Vagina (tissue), 2 donors: Measurements from ENCODE around the gene CPLX1. TPM values are rescaled to one million over a fixed set of nuclear protein-coding genes. Genes with fewer than 3 reads are reported as not detected.

Experiments
- DNase-seq, 2 donors: peaks; one replicate each; pipeline ENCODE4 v3.0.0-alpha.2; 2017; ENCODE audit errors: extremely low spot score in 2 of 2
- H3K27ac ChIP-seq: fragments of 200-600 bp; sonication (generic); one replicate; pipeline ENCODE4 v1.5.1; 2019
- H3K27me3 ChIP-seq: fragments of 200-600 bp; sonication (generic); one replicate; pipeline ENCODE4 v1.5.1; 2019
- H3K36me3 ChIP-seq, 2 donors: fragments of 200-600 bp; sonication (generic); one replicate each; pipeline ENCODE4 v1.5.1; 2017 to 2019
- H3K4me1 ChIP-seq: fragments of 200-600 bp; sonication (generic); one replicate; pipeline ENCODE4 v1.5.1; 2019
- H3K4me3 ChIP-seq, 2 donors: fragments of 200-600 bp; sonication (generic); 1 replicate in 1 of 2; 2 replicates in 1 of 2; pipeline ENCODE4 v1.5.1; 2016 to 2019
- H3K9me3 ChIP-seq: fragments of 200-600 bp; sonication (generic); one replicate; pipeline ENCODE4 v1.5.1; 2019
- CTCF ChIP-seq, 3 experiments: fragments of 450-650 bp in 2 of 3; fragments of 200-600 bp in 1 of 3; sonication (generic) in 1 of 3; IDR thresholded peaks; one replicate each; pipeline ENCODE4 v1.5.1; 2017 to 2019; ENCODE audit warnings: antibody characterized with exemption in 3 of 3, mild to moderate bottlenecking in 2 of 3, moderate library complexity in 2 of 3
- POLR2A ChIP-seq, 2 donors: fragments of 450-650 bp; IDR thresholded peaks; one replicate each; pipeline ENCODE4 v1.6.1; 2017; ENCODE audit warnings: antibody characterized with exemption in 2 of 2, mild to moderate bottlenecking in 2 of 2, moderate library complexity in 2 of 2
- POLR2AphosphoS5 ChIP-seq, 2 donors: sonication (generic); formaldehyde crosslinking; IDR thresholded peaks; one replicate each; pipeline ENCODE4 v1.9.0; 2017; ENCODE audit warnings: antibody characterized with exemption in 2 of 2, mild to moderate bottlenecking in 2 of 2, low read depth in 1 of 2; ENCODE audit not compliant: insufficient read depth in 1 of 2
- intact Hi-C: fragments of 100-400 bp; cut with DNase I; formaldehyde crosslinking; loops from one replicate; pipeline ENCODE4 v1.15.1; 2023
- total RNA-seq: library from RNA; depleted of rRNA; stranded (reverse); fragments of >200 nt; gene quantifications from one replicate; pipeline ENCODE4 v1.2.3, GENCODE V29; 2016

The CPLX1 gene
- total RNA-seq, 1 donor from 2014 or later = 0.98 TPM

GRCh38 chr4:856225-856901, 30.4 kb upstream of the CPLX1 start:
- no peak for TF ChIP-seq CTCF (IDR thresholded peaks at IDR 0.05)
- no peak for TF ChIP-seq POLR2AphosphoS5 (IDR thresholded peaks at IDR 0.05; ENCODE audit: insufficient read depth in 1 of 2, low read depth in 1 of 2)
- TF ChIP-seq POLR2A (IDR thresholded peaks at IDR 0.05) = no peak
- intact Hi-C loops = no loop called here
- H3K27ac ChIP-seq = no peak overlapping the region
- no peaks in the 10 kb centered on the region for H3K27me3 ChIP-seq
- DNase-seq = no peak
- H3K4me1 ChIP-seq = no peaks in the 10 kb centered on the region
- no peaks in the 10 kb centered on the region for H3K9me3 ChIP-seq
- H3K36me3 ChIP-seq = peaks cover 0 to 47% of the 10 kb centered on the region in 2 donors
- no peak overlapping the region for H3K4me3 ChIP-seq

GRCh38 chr4:855880-856224, 29.9 kb upstream of the CPLX1 start:
- no peak overlapping the region for H3K4me3 ChIP-seq
- peaks cover 0 to 47% of the 10 kb centered on the region in 2 donors for H3K36me3 ChIP-seq
- no peaks in the 10 kb centered on the region for H3K27me3 ChIP-seq
- DNase-seq = no peak
- H3K27ac ChIP-seq = no peak overlapping the region
- no peaks in the 10 kb centered on the region for H3K4me1 ChIP-seq
- TF ChIP-seq POLR2A (IDR thresholded peaks at IDR 0.05) (no peak), POLR2AphosphoS5 (IDR thresholded peaks at IDR 0.05; ENCODE audit: insufficient read depth in 1 of 2, low read depth in 1 of 2) (no peak), CTCF (IDR thresholded peaks at IDR 0.05) (no peak)
- intact Hi-C loops = no loop called here
- H3K9me3 ChIP-seq = no peaks in the 10 kb centered on the region

- H3K36me3 ChIP-seq = peaks cover 0 to 46% of the 10 kb centered on the region in 2 donors
- no peaks in the 10 kb centered on the region for H3K4me1 ChIP-seq
- intact Hi-C loops = no loop called here
- no peaks in the 10 kb centered on the region for H3K9me3 ChIP-seq
- no peak for DNase-seq
- no peak overlapping the region for H3K4me3 ChIP-seq
- H3K27ac ChIP-seq = no peak overlapping the region
- TF ChIP-seq CTCF (IDR thresholded peaks at IDR 0.05) (no peak), POLR2AphosphoS5 (IDR thresholded peaks at IDR 0.05; ENCODE audit: insufficient read depth in 1 of 2, low read depth in 1 of 2) (no peak), POLR2A (IDR thresholded peaks at IDR 0.05) (no peak)
- no peaks in the 10 kb centered on the region for H3K27me3 ChIP-seq
Measured at GRCh38 chr4:854356-854755, 28.4 kb upstream of the CPLX1 start.

- no peak for DNase-seq
- Histone ChIP-seq H3K27ac (no peak overlapping the region), H3K4me3 (no peak overlapping the region), H3K4me1 (no peaks in the 10 kb centered on the region), H3K9me3 (no peaks in the 10 kb centered on the region), H3K27me3 (no peaks in the 10 kb centered on the region), H3K36me3 (peaks cover 0 to 43% of the 10 kb centered on the region in 2 donors)
- intact Hi-C loops = no loop called here
- TF ChIP-seq POLR2A (IDR thresholded peaks at IDR 0.05) (no peak), CTCF (IDR thresholded peaks at IDR 0.05) (no peak)
Measured at GRCh38 chr4:853416-853781, 27.5 kb upstream of the CPLX1 start.

- Histone ChIP-seq H3K36me3 (peaks cover 0 to 31% of the 10 kb centered on the region in 2 donors), H3K27me3 (no peaks in the 10 kb centered on the region), H3K4me1 (no peaks in the 10 kb centered on the region), H3K9me3 (no peaks in the 10 kb centered on the region), H3K27ac (no peak overlapping the region), H3K4me3 (no peak overlapping the region)
- no peak for TF ChIP-seq CTCF (IDR thresholded peaks at IDR 0.05)
- no peak for TF ChIP-seq POLR2AphosphoS5 (IDR thresholded peaks at IDR 0.05; ENCODE audit: insufficient read depth in 1 of 2, low read depth in 1 of 2)
- TF ChIP-seq POLR2A (IDR thresholded peaks at IDR 0.05) = no peak
- intact Hi-C loops = no loop called here
- DNase-seq = no peak
Measured at GRCh38 chr4:851701-852430, 25.9 kb upstream of the CPLX1 start.
